ENCODE measurements around the gene H2BK1.

Gene H2BK1

DNA sequence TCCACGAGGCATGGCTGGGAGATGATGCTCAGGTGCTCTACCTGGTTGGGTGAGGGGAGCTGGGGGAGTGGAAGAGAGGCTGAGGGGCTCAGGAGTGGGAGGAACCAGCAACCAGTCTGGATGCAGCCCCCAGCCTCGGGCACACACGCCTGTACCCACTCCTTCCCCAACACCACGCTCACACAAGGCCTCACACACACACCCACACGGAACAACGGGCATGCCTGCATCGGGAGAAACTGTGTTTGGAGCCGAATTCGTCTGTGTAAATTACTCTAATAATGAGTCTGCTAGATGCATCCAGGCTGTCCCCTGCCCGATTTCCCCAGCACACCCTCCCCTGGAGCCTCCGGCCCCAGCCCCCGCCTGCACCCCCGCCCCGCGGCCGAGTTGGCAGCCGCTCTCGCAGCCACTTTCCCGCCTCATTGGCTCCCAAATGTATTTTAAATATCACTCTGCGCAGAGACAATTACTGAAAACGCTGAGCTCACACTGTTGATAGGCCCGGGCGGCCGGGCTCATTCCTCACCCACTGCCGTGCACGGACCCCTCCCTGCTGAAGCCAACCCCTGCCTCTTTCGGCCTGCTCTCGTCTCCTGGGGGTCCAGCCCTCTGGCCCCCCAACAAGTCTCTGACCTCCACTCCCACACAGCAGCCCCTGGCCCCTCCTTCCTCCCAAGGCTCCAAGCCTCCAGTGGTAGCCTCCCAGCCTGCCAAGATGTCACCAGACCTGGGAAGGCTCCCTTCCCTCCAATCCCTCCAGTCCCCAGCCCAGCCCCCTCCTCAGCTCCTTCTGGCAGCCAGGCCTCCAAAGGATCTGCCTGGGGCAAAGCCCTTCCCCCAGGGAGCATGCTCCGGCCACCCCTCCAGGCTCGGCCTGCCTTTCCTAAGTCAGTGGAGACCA, 11.1 kb downstream of the H2BK1 start:
- no peak for FAIRE-seq

DNA sequence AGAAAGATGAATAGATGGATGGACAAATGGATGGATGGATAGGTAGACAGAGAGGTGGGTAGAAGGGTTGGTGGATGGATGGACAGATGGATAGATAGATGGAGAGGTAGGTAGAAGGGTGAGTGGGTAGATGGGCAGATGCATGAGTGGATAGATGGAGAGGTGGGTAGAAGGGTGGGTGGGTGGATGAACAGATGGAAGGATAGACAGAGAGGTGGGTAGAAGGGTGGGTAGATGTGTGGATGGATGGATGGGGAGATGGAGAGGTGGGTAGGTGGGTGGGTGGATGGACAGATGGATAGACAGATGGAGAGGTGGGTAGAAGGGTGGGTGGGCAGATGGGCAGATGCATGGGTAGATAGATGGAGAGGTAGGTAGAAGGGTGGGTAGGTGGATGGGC, 12.4 kb downstream of the H2BK1 start:
- no peak for FAIRE-seq

DNA sequence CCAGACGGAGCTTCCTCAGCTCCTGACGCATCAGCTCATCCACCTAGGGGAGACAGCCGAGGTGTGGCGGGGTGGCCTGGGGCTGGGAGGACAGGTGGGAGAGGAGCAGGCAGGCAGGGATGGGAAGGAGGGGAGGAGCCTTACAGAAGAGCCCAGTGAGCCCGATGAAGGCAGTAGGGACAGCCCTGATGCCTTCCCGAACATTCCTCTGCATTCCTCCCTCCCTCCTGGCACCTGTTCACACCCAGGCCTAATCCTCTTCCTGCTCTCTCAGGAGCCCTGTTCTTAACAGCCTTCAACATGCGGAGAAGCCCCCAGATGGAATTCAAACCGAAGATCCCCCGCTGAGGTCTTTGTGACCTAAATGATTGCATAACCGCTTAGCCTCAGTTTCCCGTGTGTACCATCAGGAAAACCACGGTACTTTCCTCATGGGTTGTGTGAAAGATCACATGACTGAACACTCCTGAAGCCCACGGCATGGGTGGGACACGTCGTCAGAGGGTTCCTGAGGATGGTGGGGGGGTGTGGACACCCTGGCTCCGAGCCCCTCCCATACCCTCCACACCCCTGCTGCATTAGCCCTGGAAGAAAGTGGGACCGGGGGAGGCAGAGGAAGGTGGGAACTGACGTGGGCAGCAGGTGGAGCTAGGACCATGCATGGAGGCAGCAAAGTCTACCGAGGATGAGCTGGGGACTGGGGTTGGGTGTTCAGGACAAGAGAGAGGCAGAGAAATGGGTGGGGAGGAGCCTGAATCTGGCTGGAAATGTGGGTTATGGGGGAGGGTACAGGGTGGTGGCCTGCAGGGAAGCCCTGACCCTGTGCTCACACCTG, 14.5 kb downstream of the H2BK1 start:
- no peak for FAIRE-seq

DNA sequence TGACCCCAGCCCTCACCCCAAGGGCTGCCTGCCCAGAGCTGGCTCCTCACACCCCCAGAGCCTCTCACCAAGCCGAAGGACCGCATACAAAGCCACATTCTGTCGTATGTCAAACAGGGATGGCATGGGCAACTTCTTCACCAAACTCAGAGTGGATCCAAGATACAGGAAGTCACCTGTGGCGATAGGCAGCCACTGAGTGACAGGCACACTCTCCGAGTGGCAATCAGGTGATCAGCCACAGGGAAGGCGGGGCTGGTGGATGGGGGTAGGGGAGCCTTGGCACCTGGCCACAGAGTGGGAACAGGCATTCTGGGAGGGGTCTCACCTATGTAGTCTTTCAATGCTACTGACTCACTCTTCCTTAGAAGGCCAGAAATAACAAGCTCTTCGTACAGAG, 16.1 kb downstream of the H2BK1 start:
- no peak for FAIRE-seq

DNA sequence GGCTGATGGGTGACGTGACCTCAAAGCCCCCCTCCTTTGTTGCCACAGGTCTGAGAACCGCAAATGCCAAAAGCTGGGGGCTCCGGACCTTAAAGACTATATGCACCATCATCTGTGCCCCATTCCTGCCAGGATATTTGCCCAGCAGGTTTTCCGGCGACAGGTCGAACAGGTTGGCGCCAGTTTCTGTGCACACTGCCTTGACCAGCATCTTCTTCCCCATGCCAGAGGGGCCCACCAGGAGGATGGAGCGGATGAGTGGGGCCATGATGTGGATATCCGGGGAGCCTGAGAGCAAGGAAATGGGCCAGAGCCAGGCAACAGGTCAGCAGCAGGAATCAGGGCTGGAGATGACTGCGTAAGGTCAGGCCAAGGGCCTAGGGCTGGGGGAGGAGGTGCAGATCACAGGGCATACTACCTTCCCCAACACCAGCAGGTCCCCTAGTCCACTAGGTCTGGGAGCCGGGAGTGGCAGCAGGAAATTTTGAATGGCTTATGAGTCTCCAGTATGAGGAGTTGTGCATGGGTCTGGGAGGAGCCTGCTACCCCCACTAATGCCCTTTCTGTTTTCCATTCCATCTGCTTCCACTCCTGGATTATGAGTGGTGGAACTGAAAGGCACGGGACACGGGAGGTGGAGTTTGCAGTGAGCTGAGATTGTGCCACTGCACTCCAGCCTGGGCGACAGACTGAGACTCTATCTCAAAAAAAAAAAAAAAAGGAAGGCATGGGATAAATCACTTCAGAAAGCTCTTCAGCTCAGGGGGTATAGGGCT, 16.9 kb downstream of the H2BK1 start:
- FAIRE-seq: no peak

DNA sequence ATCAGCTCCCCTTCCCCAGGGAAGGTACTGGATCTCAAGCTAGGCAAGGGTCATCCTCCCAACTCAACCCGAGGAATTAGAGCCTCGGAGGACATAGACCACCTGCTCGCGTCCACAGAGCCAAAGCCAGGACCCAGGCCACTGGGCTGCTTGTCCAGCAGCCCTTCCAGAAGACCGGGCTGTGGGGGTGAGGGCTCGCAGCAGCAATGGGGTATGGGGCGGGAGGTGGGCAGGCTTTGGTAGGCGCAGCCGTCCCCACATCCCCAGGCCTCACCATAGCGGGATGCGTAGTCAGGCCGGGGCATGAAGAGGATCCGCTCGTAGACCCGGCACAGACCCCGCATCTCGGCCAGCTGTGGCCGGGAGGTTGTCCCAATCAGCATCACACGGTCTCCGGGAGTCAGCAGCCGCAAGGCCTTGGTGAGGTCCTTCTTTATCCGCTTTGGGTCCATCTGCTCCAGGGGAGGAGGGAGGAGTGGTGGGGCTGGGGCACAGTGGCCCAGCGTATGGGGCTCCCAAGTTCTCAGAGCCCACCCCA, 18.2 kb downstream of the H2BK1 start:
- FAIRE-seq: no peak

DNA sequence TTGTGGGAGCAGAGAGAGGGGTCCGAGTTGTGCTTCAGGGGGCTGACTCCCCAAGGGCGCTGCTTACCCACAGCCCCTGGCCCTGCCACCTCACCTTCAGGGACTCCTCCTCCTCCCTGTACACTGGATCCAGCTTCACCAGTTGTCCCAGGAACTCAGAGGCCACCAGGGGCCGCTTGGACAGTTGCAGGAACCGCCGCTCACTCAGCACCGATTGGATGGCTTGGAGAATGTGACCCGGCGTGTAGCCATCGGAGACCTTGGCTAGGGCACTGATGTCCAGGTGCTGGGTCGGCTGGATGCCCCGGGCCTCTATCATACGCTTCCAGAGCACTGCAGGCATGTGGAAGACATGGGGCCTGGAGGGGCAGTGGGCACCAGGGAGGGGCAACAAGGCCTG, 18.7 kb downstream of the H2BK1 start:
- FAIRE-seq: no peak

DNA sequence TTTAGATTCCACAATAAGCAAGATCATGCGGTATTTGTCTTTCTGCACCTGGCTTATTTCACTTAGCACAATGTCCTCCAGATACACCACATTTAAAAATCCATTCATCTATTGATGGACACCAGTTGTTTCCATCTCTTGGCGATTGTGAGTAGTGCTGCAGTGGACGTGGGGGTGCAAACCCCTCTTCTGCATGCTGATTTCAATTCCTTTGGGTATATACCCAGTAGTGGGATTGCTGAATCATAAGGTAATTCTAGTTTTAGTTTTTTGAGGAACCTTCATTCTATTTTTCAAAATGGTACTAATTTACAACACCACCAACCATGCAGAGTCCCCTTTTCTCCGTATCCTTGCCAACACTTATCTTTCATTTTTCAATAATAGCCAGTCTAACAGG, 21.2 kb downstream of the H2BK1 start:
- FAIRE-seq: no peak

DNA sequence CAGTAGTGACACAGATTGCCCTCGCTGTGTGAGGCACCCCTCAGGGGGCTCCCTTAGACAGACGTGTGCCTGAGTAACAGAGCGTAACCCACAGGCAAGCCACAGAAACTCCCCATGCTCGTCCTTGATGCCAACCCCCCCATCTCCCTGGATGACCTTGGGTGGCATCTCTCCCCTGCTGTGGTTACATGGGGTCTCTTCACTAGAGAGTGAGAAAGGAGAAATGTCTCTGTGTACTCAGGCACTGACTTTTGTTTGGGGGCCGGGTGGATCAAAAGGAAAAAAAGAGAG, 22.1 kb downstream of the H2BK1 start:
- no peak for FAIRE-seq

DNA sequence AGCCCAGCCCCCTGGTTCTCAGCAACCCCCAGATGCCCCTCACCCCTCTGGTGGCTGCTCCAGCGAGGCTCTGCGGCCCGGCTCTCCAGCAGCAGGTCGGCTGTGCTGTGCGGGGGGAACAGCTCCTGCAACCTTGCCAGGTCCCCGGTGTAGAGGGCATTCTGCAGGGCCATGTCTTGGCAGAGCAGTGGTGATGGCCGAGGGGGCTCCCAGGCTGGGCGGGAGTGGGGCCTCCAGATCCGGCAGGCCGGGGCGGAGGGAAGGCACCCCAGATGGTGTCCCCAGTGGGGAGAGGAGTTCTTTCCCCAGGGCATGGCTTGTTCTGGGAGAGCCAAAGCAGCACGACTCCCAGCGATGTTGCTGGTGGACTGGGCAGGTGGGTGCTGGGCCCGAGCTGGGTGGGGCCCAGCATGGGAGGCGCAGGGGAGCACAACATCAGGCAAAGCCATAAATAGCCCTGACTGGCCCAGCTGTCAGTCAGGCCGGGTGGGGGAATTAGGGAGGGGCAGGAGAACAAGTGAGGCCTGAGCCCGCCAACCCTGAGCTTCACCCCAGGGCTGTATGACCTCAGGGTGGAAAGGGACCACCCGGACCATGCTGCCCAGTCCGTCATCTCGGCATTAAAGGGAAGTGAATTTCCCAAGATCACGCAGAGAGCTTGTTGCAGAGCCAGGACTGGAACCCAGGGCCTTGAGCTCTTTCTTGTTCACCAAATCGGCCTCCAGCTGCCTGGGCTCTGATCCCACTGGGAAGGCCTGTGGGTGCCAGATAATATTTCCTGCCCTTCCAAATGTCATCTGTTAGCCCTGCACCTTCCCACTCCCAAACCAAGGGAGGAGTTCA, 22.7 kb downstream of the H2BK1 start:
- no peak for FAIRE-seq

DNA sequence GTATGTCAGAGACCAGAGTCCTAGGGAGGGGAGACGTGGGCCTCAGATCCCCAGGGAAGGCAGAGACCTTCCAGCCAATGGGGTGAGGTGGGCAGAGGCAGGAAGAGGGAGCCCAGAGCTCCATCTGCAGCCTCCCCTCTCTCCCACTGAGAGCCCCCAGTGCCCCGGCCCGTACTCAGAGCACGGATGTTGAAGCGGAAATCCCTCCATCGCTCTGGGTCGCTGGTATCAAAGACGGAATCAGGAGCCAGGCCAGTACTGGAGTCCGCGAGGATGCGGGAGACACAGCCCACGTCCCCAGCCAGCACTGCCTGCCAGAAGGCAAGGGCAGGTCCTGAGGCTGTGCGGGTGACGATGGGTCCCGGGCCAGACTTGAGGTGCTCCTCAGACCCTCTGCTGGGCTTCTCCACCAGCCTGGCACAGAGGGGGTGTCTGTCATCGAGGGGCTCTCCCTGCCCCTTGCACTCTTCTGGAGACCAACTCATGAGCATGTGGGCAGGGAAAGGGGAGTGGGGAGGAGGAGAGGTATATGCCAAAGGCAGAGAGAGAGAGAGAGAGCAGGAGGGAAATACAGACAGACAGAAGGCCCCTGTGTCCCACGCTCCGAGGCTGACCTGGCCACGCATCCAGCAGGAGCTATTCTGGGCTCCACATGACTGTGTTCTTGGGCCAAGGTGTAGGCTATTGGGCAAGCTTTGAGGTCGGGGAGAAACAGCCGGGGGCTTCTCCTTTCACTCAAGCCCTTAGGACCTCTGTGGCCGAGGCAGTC, 23.5 kb downstream of the H2BK1 start, which contains the start of gene ASB10:
ASB10 (minus strand) TSS at position 611 of the 769 bp plus-strand sequence; CDS start at position 491, 120 bp downstream.
- no peak for FAIRE-seq

DNA sequence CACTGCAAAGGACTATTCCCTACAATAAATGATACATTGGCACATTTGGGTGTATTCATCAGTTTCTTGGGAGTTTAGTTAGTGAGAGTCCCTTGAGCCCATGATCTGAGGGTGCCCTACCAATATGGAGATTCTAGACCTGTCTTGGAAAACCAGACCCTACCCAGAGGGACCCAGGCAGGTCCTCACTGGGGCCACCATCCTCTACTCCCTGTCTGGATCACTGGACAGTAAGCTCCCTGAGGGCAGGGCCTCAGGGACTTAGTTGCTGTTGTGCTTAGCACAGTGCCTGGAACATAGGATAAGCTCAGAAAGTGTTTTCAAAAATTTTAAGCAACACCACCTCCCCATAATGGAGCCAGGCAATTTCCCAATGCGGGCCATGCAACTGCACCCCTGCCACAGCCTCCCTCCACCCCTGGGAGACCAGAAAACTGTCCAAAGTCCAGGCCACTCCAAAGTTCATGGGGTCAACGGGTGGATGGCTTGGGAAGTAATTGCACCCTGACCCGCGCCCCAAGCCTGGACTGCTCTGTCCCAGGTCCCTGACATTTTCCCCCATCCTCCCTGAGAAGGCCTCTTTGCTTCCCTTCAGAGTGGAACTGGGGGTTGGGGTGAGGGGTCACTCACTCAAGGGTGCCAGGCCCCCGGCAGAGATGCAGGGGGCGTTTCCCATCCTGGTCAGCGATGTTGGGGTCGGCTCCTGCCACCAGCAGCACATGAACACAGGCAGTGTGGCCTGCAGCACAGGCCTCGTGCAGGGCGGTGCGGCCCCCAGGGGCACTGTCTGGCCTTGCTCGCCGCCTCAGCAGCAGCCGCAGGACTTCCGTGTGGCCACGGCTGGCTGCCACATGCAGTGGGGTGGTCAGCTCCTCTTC, 24.3 kb downstream of the H2BK1 start:
- FAIRE-seq: no peak

DNA sequence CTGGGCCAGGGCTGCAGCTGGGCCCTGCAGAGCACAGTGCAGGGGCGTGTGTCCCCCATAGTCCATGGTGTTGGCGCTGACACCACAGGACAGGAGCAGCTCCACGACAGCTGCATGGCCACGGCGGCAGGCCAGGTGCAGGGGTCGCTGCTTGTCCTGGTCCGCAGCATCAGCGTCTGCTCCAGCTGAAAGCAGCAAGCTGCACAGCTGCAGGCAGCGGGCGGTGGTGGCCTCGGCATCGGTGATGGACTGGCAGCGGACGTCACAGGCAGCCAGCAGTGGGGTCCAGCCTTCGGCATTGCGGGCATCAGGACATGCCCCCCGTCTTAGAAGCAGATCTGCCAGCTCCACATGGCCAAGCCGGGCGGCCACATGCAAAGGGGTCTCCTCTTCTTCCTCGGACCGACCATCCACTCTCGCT, 29.3 kb downstream of the H2BK1 start:
- FAIRE-seq: no peak

DNA sequence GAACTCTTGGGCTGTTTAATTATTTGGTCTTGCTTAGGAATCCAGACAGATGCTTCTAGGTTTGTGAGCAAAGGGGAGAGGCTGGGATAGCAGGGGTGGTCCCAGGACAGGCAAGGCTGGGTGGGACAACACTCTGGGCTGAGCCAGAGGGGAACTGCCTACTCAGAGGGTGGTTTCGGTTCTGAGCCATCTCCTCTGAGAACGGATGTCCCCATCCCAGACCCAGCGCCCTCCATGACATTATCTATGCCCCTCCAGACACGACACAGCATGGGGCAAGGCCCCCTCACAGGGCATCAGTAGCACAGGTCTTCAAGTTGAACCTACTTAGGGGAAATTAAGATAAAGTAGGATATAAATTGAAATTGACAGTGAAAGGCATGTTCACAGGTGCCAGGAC, 30.3 kb downstream of the H2BK1 start:
- no peak for FAIRE-seq

DNA sequence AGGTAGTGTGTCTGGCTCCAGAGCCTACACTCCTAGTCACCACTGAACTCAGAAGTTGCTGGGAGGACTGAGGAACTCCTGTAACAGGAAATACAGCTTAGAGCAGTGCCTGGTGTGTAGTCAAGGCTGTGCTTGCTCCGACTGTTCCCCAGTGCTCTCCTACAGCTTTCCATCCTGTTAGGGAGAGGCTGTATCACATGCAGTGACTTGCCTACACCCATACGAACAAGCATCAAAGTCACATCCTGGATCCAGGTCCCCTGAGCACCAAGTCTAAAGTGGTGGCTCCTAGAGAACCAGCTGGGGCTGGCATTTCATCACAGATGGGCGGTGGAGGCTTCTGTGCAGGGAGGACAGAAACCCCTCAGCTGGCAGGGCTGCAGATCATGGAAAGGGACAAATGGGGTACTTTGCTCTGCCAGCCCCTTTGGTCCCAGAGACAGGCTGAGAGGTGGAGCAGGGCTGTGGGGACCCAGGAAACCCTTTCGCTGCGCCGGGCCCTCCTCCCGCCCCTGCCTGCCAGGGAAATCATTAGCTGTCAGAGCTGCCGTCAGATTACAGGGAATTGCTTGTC, 30.9 kb downstream of the H2BK1 start:
- no peak for FAIRE-seq

DNA sequence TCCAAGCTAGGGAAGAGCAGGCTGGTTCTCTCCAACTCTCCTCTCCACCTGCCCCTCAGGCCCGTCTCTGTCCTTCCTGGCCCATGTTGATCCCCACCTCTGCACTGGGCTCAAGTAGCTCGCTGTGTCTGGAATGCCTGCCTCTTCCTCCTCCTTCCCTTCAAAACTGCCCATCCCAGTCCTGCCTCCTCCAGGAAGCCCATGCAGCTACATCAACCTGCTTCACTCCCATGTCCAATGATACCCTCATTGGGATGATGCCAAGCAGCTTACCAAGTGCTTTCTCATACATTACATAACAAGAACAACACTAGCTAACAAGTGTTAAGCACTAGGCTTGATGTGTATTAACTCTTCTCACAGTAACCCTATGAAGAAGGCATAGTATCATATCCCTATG, 31.5 kb downstream of the H2BK1 start:
- no peak for FAIRE-seq

DNA sequence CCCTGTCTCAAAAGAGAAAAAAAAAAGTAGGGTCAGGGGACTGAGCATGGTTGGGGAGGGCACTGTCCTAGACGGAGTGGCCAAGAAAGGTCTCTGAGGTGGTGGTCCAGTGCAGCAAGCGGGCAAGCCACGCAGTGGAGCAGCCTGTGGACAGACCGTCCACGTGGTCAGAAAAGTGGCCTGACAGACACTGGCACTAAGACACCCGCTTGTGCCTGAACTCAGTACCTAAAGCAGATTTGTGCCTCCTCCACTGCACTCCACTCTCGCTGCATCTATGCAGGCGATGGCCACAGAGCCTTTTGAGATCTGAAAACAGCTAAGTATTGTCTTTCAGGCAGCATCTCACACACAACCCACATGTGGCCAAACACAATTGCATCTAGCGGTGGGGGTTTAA, 32.1 kb downstream of the H2BK1 start:
- FAIRE-seq: no peak

DNA sequence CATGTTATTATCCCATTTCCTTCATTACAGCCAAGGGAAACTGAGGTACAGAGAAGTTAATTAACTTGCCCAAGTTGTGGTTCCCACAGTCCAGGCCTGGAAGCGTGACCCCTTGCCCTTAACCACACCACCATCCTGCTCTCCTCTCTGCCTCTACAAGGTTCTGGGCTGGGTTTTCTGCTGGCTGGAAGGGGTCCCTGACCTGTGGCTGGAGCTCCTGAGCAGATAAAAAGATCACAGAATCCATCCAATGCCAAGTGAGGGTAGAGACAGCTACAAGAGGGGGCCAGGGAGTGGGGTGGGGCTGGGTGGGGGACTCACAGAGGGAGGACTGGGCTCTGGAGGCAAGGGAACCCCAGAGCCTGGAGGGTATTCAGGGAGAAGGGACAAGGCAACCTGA, 33.0 kb downstream of the H2BK1 start:
- no peak for FAIRE-seq

DNA sequence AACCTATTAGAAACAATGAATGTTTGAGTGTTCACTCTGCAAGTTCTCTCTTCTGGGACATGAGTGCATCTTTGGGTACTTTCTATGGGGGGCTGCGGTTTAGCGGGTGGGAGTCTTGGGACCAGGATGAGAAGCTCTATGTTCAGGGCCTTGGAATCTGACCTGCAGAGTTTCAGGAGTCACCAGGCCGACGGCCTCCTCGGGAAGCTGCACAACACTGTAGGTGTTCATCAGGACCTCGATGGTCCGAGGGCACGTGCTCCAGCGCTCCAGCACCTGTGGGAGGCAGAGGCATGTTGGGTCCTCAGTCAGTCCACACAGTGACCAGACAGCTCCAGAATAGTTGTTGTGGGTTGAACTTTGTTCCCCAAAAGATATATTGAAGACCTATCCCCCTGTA, 33.9 kb downstream of the H2BK1 start:
- FAIRE-seq: no peak

DNA sequence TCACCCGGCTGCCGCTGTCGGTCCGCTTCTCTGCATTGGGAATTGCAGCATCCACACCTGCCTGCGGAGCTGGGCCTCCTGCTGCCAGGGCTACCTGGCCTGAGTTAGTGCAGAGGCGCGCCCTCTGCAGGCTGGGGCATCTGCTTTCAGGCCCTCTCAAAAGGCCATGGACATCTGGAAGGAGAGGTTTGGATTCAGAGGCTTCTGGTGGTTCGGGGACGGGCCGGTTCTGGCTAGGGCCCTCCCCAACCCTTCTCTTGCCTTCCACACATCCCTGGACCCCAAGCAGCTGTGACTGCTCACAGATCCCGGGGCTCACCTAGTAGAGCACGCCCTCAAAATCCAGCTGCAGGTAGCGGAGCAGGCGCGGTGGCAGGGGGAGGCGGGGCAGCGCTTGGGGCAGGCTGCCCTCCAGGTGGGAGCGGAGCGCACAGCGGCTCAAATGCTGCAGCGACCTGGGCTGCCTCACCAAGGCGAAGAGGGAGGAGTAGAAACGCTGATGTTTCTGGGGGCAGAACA, 34.4 kb downstream of the H2BK1 start:
- FAIRE-seq: no peak

All from TTC549 (cell line).